HG02943 (cell line): ENCODE measurements around the gene PPIL1.
"Not testable (repeated sequence)": the region's sequence is repeated elsewhere in the genome, so short reads cannot be mapped to it uniquely, and the experiment has no call there.

Experiments
- ATAC-seq: cut with Tn5 transposase; IDR thresholded peaks from one replicate; pipeline ENCODE4 v1.9.1; 2021; ENCODE audit warnings: mild to moderate bottlenecking, low read depth, moderate library complexity; ENCODE audit not compliant: unreplicated experiment

The PPIL1 gene

DNA sequence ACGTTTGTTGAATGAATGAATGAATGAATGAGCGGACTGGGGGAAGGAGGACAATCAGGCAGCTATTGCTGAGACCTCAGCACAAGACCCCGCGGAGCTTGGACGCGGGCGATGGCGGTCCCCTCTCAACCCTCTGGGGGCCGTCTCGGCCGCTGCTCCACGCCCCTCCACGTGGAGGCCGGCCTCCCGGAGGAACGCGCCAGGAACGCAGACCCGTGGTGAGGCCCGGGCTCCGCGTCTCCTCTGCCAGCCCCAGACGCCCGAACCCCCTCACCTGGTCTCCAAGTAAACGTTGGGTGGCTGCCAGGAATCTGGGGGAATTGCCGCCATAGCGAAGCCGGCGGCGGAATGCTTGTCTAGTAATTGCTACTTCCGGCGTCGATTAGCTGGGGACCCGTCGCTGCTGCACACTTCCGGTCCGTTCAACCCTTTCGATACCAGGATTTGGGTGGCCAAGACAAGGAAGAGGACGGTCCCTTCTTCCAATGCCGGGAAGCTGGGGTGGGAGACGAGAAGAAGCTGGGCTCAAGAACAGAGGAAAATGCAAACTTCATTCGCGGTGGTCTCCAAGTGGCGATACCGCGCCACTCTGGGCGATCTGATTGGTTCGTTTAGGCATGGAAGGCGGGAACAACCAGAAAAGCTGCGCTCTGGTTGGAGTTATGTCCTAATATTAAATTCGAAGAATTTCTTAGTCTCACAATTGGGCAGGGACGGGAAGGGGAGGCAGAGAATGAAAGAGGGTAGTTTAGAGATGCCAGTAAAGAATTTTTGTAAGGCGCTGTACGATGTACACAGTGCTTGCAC is at the start of gene PPIL1:
PPIL1 (minus strand) TSS at position 361 of the 807 bp plus-strand sequence; CDS start at position 330, 31 bp downstream.
- peak; percentile 67 for ATAC-seq

DNA sequence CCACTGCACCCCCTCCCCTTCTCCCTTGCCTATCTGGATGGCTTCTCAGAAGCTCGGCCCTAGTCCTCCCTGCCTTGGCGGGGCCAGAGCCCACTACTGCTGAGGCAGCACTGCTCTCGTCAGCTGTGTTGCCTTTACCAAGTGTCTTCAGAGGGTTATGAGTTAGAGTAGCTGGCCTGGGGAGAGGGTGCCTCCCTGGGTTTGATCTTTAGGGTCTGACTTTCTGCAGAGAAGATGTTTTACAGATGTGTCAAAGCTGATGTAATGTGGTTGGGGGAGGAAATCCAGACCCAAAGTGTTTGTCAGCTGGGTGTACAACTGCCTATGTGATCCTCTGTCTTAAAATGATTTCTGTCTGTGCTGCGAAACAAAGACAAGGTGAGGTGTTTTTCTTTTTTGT is 49.5 kb upstream of the PPIL1 start:
- ATAC-seq, result no peak

- ATAC-seq, result no peak
Measured at GRCh38 chr6:36920546-36920945, 45.9 kb upstream of the PPIL1 start.

GRCh38 chr6:36920049-36920448 is 45.4 kb upstream of the PPIL1 start:
- ATAC-seq, result no peak

DNA sequence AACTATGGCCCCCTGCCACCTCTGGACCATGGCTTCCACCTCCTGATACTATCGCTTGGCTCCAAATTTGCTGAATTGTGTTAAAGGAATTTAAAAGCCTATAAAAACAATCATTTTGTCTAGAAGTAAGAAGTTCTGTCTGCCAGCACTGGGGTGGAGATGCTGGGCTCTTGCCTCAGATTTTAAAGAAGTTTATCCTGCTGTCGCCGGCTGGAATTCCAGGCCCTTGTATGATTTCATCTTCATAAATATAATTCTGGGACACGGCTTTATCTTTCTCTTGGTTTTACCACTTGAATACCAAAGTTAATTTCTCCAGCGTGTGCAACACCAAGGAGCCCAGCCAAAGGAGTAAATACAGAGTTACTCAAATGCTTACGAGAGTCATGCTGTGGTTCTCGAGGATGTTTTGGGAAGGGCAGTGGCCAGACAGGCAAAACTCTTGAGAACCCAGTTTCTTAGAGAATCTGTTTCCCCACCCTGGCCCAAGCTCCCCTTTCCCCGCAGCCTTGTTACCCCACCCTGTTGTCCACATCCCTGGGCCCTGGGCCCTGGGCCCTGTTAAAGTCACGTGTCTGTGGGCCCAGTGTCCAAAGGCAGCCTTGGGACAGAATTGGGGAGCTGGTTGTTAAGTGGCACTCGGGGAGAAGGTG is 43.1 kb upstream of the PPIL1 start:
- no peak for ATAC-seq

GRCh38 chr6:36916126-36916525 is 41.5 kb upstream of the PPIL1 start:
- ATAC-seq, result no peak

DNA sequence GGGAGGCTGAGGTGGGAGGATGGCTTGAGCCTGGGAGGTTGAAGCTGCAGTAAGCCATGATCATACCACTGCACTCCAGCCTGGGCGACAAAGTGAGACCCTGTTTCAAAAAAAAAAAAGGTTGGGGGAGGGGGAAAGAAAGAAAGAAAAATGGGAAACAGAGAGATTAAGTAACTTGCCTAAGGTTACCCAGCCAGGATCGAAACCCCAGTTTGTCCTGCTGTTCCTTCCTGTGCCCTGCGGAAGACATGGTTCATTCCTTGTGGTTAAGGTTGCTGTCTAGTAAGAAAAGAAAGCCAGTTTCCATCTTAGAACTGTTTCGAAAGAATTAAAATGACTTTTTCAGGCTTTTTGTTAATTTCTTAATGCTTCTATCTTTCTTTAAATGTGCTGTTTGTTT is 41.0 kb upstream of the PPIL1 start:
- no peak for ATAC-seq

GRCh38 chr6:36914227-36914794 is 39.7 kb upstream of the PPIL1 start:
- no peak for ATAC-seq

DNA sequence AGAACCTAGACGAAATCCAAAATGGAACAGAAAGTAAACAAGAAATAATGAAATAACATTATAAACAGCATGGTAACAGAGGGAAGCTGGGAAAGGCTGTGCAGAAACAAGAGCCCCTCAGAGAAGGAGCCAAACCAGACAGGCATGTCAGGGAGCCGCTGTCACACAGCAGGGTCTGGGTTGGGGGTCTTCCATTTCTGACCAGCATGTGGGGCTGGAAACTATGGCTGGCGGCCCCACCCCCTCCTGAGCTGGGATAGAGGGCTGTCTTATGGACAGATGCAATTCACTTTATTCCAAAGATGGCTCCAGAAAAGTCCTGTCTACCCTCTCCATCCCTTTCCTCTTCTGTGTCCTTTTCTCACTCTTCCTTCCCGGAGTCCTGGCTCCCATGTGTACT is 38.5 kb upstream of the PPIL1 start:
- ATAC-seq, result peak; percentile 26

- ATAC-seq, result peak; percentile 77
Measured at GRCh38 chr6:36912586-36912985, 38.0 kb upstream of the PPIL1 start.

DNA sequence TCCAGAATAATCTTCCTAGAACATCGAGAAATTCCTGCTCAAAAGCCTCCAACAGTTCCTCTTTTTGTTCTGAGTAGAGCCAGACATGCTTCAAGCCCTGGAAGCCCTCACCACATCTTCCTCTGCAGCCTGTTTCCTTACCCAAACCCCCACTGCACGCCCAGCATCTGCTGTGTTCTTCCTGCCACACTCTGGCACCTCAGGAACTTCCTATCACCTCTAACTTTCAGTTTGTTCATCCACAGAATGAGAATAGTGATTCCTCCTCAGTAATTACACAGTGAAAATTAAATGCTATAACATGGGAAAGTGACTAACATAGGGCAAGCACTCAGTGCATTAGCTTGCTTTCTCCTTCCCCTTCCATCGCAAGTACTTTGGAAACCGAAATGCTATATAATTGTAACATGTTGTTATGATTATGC is 37.4 kb upstream of the PPIL1 start:
- ATAC-seq, result no peak

GRCh38 chr6:36908747-36909146 is 34.1 kb upstream of the PPIL1 start:
- no peak for ATAC-seq

- no peak for ATAC-seq
Measured at GRCh38 chr6:36907781-36908180, 33.2 kb upstream of the PPIL1 start.

DNA sequence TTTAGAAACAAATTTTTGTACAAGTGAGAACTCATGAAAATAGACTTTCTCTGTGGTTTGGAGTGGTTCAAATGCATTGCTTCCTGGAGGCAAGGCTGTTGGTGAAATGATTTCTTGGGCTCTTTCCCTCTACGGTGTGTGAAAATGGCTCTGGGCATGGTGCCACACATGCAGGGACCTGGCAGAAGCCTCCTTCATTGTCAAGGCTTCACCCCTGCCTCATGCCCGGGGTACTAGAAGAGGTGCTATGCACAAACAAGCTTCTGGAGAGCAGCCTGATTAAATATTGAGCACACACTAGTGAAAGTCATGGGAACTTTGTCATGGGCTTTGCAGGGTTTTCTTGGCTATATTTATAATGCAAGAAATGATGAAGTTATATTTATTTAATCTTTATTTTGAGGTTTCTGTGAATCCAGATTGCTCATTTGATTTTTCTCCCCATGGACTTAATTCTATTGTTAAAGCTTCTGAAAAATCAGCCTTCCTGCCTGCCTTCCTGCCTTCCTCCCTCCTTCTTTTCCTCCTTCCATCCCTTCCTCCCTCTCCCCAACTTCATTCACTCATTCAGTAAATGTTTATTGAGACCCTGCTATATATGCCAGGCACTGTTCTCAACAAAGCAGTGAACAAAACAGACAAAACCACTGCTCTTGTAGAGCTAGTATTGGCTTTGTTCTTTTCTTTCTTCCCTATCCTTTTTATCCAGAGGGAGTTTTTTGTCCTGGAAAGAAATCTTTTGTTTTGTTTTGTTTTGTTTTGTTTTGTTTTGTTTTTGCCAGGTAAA is 32.1 kb upstream of the PPIL1 start:
- no peak for ATAC-seq

DNA sequence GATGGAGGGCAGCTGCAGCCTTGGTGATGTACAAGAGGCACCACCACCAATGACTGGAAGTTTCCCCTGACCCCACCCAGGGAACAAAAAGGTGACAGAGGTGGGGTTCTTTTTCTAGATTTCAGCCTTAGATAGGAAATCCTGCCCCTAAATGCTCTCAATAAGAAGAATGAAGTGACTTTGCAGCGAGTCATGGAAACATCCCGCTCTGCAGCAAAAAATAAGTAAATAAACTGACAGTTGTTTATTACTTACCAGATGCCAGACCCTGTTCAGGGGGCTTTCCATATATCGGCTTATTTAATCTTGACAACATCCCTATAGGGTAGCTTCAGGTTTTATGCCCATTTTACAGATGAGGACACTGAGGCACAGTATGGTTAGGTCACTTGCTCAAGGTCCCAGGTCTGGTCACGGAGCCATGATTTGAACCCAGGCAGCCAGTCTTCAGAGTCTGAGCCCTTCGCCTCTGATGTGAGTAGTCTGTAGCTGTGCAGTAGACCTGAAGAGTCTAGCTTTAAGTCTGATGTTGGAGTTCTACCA is 30.3 kb upstream of the PPIL1 start:
- no peak for ATAC-seq

DNA sequence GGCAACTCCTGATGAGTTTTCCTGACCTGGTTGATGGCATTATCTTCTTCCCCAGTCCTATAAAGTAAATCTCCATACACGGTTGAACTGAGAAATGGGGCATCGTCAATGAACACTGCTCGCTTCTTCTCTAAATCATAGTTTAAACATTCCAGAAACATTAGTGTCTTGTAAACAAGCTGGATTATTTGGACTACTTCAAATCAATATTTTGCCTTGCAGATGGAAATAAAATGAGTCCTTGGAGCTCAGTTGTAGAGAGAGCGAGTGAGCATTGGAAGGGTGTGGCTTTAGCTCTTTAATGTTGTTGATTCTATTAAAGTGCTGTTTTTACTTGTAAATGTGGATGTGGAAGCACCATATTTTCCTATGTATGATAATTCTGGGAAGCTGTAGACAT is 29.5 kb upstream of the PPIL1 start:
- ATAC-seq, result no peak

GRCh38 chr6:36897609-36898008 is 23.0 kb upstream of the PPIL1 start:
- no peak for ATAC-seq

- ATAC-seq, result no peak
Measured at GRCh38 chr6:36893976-36894932, 19.7 kb upstream of the PPIL1 start.

DNA sequence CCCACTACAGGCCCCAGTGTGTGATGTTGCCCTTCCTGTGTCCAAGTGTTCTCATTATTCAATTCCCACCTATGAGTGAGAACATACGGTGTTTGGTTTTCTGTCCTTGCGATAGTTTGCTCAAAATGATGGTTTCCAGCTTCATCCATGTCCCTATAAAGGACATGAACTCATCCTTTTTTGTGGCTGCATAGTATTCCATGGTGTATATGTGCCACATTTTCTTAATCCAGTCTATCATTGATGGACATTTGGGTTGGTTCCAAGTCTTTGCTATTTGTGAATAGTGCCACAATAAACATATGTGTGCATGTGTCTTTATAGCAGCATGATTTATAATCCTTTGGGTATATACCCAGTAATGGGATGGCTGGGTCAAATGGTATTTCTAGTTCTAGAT is 16.6 kb upstream of the PPIL1 start:
- not testable (repeated sequence) for ATAC-seq
